WTC11 (cell line): Measurements from ENCODE around the gene CETN2.
"Not testable (repeated sequence)": the region's sequence is repeated elsewhere in the genome, so short reads cannot be mapped to it uniquely, and the experiment has no call there.

Experiments used
- ATF3 ChIP-seq: sonication (generic); formaldehyde crosslinking; conservative IDR thresholded peaks from 2 replicates; pipeline ENCODE4 v1.8.1; 2022; ENCODE audit warnings: mild to moderate bottlenecking, missing genetic modification reagents
- CTCF ChIP-seq: fragments of 200-600 bp; IDR thresholded peaks from 2 replicates; pipeline ENCODE4 v1.8.0; 2022; ENCODE audit warnings: antibody characterized with exemption
- ESRRA ChIP-seq: sonication (generic); formaldehyde crosslinking; IDR thresholded peaks from 2 replicates; pipeline ENCODE4 v1.8.1; 2022; ENCODE audit warnings: mild to moderate bottlenecking, missing genetic modification reagents, borderline replicate concordance
- FOXJ3 ChIP-seq: sonication (generic); formaldehyde crosslinking; IDR thresholded peaks from 2 replicates; pipeline ENCODE4 v1.9.0; 2021; ENCODE audit warnings: missing genetic modification reagents, mild to moderate bottlenecking, borderline replicate concordance
- FOXK1 ChIP-seq: sonication (generic); formaldehyde crosslinking; IDR thresholded peaks from 2 replicates; pipeline ENCODE4 v1.8.0; 2022; ENCODE audit warnings: mild to moderate bottlenecking, moderate library complexity, missing genetic modification reagents
- JUN ChIP-seq: sonication (generic); formaldehyde crosslinking; IDR thresholded peaks from 2 replicates; pipeline ENCODE4 v1.8.0; 2023; ENCODE audit warnings: mild to moderate bottlenecking, missing genetic modification reagents
- RELA ChIP-seq: sonication (generic); formaldehyde crosslinking; IDR thresholded peaks from 2 replicates; pipeline ENCODE4 v1.8.1; 2022; ENCODE audit warnings: missing genetic modification reagents, mild to moderate bottlenecking, borderline replicate concordance
- TP53 ChIP-seq: sonication (generic); formaldehyde crosslinking; IDR thresholded peaks from 2 replicates; pipeline ENCODE4 v1.8.1; 2023; ENCODE audit warnings: mild to moderate bottlenecking, missing genetic modification reagents
- USF2 ChIP-seq: sonication (generic); formaldehyde crosslinking; IDR thresholded peaks from 2 replicates; pipeline ENCODE4 v1.8.1; 2023; ENCODE audit warnings: mild to moderate bottlenecking, missing genetic modification reagents, moderate library complexity
- ZBTB21 ChIP-seq: sonication (generic); formaldehyde crosslinking; IDR thresholded peaks from 2 replicates; pipeline ENCODE4 v1.8.1; 2023; ENCODE audit warnings: mild to moderate bottlenecking, missing genetic modification reagents, borderline replicate concordance
- ZNF263 ChIP-seq: sonication (generic); formaldehyde crosslinking; IDR thresholded peaks from 2 replicates; pipeline ENCODE4 v1.8.1; 2022; ENCODE audit warnings: low read depth, mild to moderate bottlenecking, moderate library complexity, missing genetic modification reagents

GRCh38 chrX:152835470-152835869 lies 4.9 kb upstream of the CETN2 start:
- not testable (repeated sequence) for TF ChIP-seq RELA (CRISPR knock-in tag); ESRRA (CRISPR knock-in tag); ZNF263; ATF3 (CRISPR knock-in tag); CTCF; TP53; JUN (CRISPR knock-in tag); USF2 (CRISPR knock-in tag); FOXJ3 (CRISPR knock-in tag); FOXK1; ZBTB21 (CRISPR knock-in tag)
